CD4-positive, alpha-beta T cell treated with Interferon alpha-2 for 1 hour (primary cell): ENCODE results near the gene SLC35A3.
"Not testable (repeated sequence)": the region's sequence is repeated elsewhere in the genome, so short reads cannot be mapped to it uniquely, and the experiment has no call there.

ENCODE experiments used
- DNase-seq, 2 donors: peaks; one replicate each; pipeline ENCODE4 v3.0.0-alpha.2; 2020 to 2022

The SLC35A3 gene

DNA sequence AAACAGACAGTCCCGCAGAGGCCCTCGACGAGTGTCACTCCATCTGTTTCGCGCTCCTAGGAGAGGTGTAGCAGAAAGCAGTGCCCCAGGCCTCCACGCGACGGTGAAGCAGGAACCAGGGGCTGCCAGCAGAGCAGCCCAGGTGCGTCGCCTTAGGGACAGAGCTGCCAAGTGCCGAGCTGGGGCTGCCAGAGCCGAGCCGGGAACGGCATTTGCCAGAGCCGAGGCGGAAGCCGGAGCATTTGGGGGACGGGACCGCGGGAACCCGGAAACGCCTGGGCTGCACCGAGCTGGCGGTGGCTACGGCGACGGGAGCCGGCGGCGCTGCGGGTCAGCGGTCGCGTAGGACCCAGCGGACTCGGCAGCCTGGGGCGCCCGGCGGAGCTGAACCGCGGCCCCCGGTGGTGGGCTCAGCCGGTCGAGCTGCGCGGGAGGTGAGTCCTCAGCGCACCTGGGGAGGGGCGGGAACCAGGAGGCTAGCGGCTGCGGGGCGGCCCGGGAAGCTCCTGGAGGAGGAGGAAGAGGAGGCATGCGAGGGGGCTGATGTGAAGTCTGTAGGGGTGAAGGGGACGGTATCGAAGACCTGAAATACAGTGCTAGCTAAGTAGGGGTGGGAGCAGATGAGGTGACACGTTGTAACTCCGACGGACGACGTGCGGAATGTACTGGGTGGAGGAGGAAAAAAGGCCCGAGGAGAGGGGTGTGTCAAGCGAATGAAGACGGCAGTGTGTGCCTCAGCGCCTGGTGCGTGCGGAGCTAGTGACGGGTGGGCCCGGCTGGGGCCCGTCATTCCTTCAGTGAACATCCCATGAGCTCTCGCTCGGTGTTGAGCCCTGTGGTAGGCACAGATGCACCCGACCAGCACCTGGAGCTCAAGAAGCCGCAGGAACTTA is at the start of gene SLC35A3:
Gene SLC35A3, plus strand, starts transcription at position 268 of the 893 bp plus-strand sequence. CDS start 23,559 bp downstream, outside the sequence.
- peak; percentile 67 to 82 for DNase-seq

DNA sequence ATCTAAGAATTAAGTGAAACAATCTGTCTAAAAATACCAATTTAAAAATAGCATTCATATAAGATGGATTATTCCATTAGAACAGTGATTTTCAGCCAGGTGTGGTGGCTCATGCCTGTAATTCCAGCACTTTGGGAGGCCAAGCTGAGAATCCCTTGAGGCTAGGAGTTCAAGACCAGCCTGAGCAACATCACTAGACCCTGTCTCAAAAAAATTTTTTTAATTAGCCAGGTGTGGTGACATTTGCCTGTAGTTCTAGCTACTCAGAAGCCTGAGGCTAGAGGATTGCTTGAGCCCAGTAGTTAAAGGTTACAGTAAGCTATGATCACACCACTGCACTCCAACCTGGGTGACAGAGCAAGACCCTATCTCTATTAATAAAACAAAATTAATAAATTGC is 35.0 kb upstream of the SLC35A3 start:
- no peak for DNase-seq

- DNase-seq, result no peak
These were observed 34.3 kb upstream of the SLC35A3 start for GRCh38 chr1:99935534-99935933.

DNA sequence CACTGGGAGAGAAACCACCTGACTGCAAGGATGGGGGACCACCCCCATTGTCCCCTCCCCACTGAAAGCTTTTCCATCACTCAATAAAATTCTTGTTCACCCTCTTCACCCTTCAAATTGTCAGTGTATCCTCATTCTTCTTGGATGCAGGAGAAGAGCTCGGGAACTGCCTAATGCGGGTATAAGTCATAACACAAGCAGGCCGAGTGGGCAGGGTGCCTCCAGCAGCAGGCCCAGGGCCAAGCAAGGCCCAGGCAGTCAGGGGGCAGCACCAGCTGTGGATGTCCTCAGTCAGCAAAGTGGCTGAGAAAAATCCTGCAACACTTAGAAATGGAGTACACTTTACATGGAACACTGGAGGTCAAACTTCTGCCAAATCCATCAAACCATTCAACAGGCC is 33.7 kb upstream of the SLC35A3 start:
- DNase-seq, result no peak

DNA sequence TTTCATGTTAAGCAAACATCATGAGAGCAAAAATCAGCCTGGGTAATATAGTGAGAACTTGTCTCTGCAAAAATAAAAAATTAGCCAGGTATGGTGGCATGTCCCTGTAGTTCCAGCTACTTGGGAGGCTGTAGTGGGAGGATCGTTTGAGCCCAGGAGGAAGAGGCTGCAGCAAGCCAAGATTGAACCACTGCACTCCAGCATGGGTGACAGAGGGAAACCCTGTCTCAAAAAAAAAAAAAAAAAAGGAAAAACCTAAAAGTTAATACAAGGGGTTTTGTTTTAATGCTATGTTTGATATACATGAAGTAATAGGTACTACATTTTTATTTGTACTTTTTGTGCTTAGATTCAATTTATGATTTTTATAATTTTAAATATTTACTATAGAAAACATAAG is 27.1 kb upstream of the SLC35A3 start:
- no peak for DNase-seq

- DNase-seq, result no peak
These were observed 26.5 kb upstream of the SLC35A3 start for GRCh38 chr1:99943223-99943794.

DNA sequence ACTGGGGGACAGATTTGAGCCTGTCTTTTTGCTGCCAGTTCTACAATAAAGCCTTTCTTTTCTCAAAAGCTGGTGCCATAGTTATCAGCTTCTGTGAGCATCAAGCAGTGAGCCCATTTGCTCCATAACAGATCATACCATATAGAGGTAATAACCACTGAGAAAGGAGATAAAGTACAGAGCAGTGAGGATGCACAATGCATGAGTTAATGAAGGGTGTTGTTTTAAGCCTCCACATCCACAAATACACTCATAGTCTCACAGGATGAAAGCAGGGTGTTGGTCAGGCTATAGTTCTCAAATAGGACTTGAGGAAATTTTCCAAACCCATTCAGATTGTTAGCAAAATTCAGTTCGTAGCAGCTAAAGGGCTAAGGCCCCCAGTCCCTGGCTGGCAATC is 25.6 kb upstream of the SLC35A3 start:
- no peak for DNase-seq

DNA sequence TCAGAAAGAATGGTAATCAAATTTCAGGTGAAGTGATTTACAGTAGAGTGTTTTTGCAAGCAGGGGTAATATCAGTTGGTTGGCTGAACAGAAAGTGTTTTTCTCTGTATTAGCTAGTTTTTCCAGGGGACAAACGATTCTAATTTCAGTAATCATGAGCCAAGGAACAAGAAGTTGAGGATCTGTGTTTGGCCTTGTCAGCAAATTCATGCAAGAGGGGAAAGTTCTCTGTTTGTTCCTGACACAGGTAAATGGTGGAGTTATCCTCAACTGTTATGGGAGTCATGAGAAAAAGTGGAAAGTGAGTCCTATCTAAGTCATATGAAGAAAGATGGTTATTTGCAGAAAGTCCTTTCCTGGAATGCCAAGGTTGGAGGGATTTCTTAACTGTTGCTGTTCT is 24.6 kb upstream of the SLC35A3 start:
- no peak for DNase-seq

DNA sequence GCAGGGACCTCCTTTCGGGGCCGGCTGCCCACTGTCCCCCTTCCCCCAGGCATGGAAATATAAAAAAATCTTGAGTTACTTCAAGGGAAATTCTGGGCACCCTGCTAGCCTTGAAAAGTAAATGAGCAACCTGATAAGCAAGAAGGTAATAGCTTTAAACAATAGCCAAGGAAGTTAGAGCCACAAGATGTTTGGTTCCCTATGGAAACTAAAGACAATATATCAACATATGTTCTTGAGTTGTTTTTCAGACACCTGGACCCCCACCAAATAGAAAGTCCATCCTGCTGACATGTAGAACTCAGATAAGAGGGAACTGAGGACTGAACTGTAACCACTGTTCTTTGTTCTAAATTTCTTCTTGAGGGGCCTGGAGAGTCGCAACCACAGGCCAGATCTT is 19.3 kb upstream of the SLC35A3 start:
- no peak for DNase-seq

DNA sequence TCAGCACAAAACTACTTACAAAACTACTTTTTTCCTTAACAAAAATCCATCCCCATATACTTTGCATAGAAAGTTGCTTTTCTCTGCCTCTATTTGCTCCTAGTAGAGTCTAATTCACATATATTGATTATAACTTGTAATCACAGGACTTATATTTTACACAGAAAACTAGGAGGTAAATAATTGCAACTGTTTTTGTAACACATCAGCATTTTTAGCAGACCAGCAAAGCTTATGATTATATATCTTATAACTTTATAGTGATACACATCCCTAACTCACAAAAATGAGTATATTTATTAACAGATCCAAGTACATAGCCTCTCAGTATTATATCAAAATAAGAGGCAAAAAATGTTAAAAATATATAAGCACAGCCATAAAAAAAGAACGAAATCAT is 17.3 kb upstream of the SLC35A3 start:
- DNase-seq, result no peak

DNA sequence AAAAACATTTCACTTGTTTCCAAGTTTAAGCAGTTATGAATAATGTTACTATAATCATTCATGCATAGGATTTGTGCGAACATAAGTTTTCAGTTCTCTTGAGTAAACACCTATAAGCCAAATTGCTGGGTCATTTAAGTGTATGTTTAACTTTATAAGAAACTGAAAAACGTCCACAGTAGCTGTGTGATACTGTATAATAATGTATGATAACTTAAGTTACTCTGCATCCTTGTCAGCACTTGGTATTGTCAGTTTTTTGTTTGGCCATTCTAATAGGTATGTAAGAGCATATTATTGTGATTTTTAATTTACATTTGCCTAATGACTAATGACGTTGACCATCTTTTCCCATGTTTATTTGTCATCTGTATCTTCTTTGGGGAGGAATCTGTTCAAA is 14.4 kb upstream of the SLC35A3 start:
- no peak for DNase-seq

- DNase-seq, result no peak
These were observed 13.0 kb upstream of the SLC35A3 start for GRCh38 chr1:99956755-99957154.

DNA sequence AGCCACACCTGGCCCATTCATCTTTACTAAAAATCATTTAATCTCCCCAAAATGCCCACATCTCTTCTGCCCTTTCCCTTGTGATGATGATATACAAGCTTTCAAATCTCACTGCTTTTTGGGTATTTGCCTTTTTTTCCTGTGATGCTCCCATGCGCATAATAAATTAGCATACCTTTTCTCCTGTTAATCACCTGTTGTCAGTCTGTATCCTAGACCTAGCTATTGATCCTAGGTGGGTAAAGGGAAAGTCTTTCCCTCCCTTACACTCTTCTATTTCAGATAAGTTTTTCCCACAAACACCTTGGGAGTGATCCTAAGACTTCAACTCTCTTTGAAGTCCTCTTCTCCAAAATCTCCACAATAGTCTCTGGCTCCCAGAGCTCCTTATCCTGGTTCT is 12.0 kb upstream of the SLC35A3 start:
- no peak for DNase-seq

DNA sequence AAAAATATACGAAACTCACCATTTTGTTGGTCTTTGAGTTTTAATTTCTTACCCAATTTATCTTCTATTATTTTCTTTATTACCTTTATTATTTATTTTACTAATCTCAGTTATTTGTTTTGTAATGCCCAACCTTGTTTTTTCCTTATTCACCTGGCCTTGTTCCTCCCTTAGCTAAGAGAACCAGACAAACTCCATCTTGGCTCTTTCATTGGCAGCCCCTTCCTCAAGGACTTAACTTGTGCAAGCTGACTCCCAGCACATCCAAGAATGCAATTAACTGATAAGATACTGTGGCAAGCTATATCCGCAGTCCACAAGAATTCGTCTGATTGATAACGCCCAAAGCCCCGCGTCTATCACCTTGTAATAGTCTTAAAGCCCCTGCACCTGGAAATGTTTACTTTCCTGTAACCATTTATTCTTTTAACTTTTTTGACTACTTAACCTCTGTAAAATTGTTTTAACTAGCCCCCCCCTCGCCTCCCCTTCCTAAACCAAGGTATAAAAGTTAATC is 10.5 kb upstream of the SLC35A3 start:
- DNase-seq, result not testable (repeated sequence)

GRCh38 chr1:99960260-99960659 is 9.5 kb upstream of the SLC35A3 start:
- DNase-seq, result not testable (repeated sequence)

DNA sequence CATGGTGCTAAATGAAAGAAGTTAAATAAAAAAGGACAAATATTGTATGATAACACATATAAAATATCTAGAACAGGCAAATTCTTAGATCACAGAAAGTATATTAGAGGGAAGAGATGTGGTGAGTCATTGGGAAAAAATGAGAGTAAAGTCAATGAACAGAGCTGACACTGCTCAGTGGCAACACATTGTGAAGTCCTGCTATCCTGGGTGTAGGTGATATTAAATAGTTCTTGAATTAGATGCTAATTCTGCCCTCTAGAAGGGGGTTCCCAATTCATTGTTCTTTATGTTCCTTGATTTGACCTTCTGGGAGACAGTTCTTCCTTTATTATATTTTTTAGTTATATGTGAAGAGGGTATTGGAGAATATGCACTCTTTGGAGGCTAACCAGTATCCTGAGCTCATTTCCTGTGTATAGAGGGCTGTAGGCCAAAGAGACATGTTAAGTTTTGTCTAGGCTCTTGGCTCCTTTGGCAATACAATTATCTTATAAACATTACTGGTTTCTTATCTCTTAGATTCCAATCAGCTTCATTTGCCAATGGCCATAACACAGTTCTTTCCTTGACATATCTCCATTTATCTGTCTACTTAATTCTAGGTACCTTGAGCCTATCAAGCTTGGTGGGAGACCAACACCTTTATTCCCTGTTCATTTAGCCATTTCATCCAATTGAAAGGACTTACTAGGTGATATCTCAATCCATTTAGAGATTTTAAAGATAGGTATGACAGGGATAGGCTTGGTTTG is 6.6 kb upstream of the SLC35A3 start:
- DNase-seq, result no peak

GRCh38 chr1:99964806-99965205 is 5.0 kb upstream of the SLC35A3 start:
- no peak for DNase-seq

- DNase-seq, result no peak
These were observed 4.0 kb upstream of the SLC35A3 start for GRCh38 chr1:99965646-99966375.

DNA sequence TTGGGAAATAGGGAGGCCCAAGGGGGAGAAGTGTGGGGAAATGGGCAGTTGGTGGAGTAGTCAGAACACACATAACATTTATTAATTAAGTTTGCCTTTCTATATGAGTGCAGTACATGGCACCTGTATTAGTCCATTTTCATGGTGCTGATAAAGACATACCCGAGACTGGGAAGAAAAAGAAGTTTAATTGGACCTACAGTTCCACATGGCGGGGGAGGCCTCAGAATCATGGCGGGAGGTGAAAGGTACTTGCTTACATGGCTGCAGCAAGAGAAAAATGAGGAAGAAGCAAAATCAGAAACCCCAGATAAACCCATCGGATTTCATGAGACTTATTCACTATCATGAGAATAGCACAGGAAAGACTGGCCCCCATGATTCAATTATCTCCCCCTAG is 1.6 kb upstream of the SLC35A3 start:
- DNase-seq, result no peak

GRCh38 chr1:99969260-99969728 is 502 bp upstream of the SLC35A3 start:
- DNase-seq, result peak in 1 of 2 donors; percentile 10

GRCh38 chr1:99970713-99971255 is 988 bp downstream of the SLC35A3 start:
- DNase-seq, result no peak

DNA sequence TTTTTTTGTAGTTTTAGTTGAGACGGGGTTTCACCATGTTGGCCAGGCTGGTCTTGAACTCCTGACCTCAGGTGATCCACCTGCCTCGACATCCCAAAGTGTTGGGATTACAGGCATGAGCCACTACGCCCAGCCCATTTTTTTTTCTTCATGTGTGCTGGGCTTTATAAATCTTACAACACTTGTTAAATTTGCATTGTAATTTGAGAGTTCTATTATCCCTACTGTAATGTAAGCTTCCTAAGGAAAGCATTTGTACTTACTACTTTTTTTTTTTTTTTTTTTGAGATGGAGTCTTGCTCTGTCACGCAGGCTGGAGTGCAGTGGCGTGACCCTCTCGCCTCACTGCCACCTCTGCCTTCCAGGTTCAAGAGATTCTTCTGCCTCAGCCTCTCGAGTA is 2.3 kb downstream of the SLC35A3 start:
- DNase-seq, result not testable (repeated sequence)
